GM06990 (cell line): ENCODE measurements around the gene MLXIPL.

ENCODE experiments used
- DNase-seq: peaks from one replicate; pipeline ENCODE4 v3.0.0-alpha.2; 2011; ENCODE audit not compliant: insufficient read length; ENCODE audit errors: extremely low read depth
- H3K27me3 ChIP-seq: replicated peaks from 2 replicates; pipeline ENCODE4 v1.6.0; 2011; ENCODE audit warnings: low read length; ENCODE audit not compliant: control insufficient read depth, insufficient read depth
- H3K36me3 ChIP-seq: 2 replicates; pipeline ENCODE4 v1.5.1; 2011; ENCODE audit warnings: low read length; ENCODE audit not compliant: control insufficient read depth, insufficient read depth
- H3K4me3 ChIP-seq: replicated peaks from 2 replicates; pipeline ENCODE4 v1.5.1; 2011; ENCODE audit warnings: low read depth, mild to moderate bottlenecking, control low read depth, low read length
- CTCF ChIP-seq: IDR thresholded peaks from 2 replicates; pipeline ENCODE4 v1.5.1; 2011; ENCODE audit warnings: low read length, control low read depth, mild to moderate bottlenecking, inconsistent platforms; ENCODE audit not compliant: insufficient read depth, poor library complexity, severe bottlenecking

MLXIPL gene

GRCh38 chr7:73578342-73579128, 45.8 kb downstream of the MLXIPL start, which contains the start of gene TBL2:
Gene TBL2 (minus strand): TSS chr7:73578579. CDS start chr7:73578549, 30 bp downstream.
- peak within 1 kb of the TSS; percentile 88 for H3K4me3 ChIP-seq
- peak; percentile 34 for TF ChIP-seq CTCF
- peak; percentile 98 for DNase-seq
- peaks cover 13% of the 10 kb centered on the region for H3K36me3 ChIP-seq
- H3K27me3 ChIP-seq, result no peaks in the 10 kb centered on the region

- Histone ChIP-seq H3K36me3 (peaks cover 20% of the 10 kb centered on the region), H3K4me3 (peak overlapping the region; percentile 88), H3K27me3 (no peaks in the 10 kb centered on the region)
- TF ChIP-seq CTCF, result no peak
- DNase-seq, result no peak
These were observed 46.5 kb downstream of the MLXIPL start for GRCh38 chr7:73577627-73578341.

- Histone ChIP-seq H3K27me3 (no peaks in the 10 kb centered on the region), H3K4me3 (no peak overlapping the region), H3K36me3 (peaks cover 39% of the 10 kb centered on the region)
- DNase-seq, result no peak
- no peak for TF ChIP-seq CTCF
These were observed 50.5 kb downstream of the MLXIPL start for GRCh38 chr7:73573791-73574190.

- Histone ChIP-seq H3K4me3 (no peak overlapping the region), H3K36me3 (peaks cover 41% of the 10 kb centered on the region), H3K27me3 (no peaks in the 10 kb centered on the region)
- no peak for TF ChIP-seq CTCF
- DNase-seq, result no peak
These were observed 51.0 kb downstream of the MLXIPL start for GRCh38 chr7:73573276-73573675.

- H3K36me3 ChIP-seq, result peaks cover 41% of the 10 kb centered on the region
- DNase-seq, result no peak
- no peak for TF ChIP-seq CTCF
- no peaks in the 10 kb centered on the region for H3K27me3 ChIP-seq
- H3K4me3 ChIP-seq, result no peak overlapping the region
These were observed 51.5 kb downstream of the MLXIPL start for GRCh38 chr7:73572767-73573186.
